ENCODE measurements around the gene SPRYD3.

Gene SPRYD3

DNA sequence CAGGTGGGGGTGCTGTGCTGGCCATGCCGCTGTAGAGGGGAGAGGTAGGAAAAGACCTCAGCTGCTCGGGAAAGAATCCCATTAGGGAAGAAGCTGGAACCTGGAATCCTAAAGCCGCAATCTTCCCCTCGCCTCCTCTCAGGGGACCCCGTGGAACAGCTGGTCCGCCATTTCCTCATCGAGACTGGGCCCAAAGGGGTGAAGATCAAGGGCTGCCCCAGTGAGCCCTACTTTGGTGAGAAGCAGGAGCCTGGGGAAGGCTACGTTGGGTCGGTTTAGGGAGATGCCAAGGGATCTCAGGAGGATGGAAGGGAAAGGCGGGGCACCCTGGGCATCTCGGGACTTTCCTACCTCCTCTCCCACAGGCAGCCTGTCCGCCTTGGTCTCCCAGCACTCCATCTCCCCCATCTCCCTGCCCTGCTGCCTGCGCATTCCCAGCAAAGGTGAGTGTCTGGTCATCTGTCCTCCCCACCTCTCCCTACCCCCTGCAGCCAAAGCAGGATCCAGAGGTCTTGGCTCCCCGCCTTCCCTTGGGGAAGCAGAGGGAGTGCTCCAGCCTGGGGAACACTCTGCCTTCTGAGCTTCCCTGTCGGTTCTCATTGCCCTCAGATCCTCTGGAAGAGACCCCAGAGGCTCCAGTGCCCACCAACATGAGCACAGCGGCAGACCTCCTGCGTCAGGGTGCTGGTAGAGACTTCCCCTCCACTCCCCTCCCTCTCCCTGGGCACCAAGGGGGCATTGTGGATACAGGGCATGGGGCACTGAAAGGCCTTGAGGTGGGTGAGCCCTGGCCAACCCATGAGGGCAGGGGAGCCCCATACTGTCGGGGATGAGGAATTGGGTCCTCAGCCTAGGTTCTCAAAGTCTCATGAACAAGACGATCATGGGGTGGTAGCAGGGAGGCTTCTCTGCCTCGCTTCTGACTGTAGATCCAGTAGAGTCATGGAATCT is 16.9 kb downstream of the SPRYD3 start:
- DNase-seq = no peak

DNA sequence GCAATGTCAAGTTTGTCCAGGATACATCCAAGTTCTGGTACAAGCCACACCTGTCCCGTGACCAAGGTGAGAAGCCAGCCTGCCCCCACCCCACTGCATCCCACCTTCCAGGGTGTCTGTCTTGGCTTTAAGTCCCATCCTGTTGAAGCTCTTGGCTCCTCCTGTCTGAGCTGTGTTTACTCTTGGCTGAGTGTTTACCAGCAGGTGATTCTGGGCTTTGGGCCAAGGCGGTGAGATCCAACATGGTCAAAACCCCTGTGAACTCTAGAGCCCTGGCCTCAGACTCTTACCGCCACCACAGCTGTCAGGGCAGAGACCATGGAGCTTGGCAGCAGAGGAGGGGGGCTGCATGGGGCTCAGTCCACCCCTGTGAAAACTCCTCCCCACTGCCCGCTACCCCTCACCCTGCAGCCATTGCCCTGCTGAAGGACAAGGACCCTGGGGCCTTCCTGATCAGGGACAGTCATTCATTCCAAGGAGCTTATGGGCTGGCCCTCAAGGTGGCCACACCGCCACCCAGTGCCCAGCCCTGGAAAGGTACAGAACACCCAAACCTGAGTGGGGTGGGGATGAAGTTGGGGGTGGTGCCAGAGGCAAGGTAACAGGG is 17.7 kb downstream of the SPRYD3 start:
- DNase-seq = no peak

GRCh38 chr12:53060721-53061276 is 18.4 kb downstream of the SPRYD3 start:
- DNase-seq = no peak

DNA sequence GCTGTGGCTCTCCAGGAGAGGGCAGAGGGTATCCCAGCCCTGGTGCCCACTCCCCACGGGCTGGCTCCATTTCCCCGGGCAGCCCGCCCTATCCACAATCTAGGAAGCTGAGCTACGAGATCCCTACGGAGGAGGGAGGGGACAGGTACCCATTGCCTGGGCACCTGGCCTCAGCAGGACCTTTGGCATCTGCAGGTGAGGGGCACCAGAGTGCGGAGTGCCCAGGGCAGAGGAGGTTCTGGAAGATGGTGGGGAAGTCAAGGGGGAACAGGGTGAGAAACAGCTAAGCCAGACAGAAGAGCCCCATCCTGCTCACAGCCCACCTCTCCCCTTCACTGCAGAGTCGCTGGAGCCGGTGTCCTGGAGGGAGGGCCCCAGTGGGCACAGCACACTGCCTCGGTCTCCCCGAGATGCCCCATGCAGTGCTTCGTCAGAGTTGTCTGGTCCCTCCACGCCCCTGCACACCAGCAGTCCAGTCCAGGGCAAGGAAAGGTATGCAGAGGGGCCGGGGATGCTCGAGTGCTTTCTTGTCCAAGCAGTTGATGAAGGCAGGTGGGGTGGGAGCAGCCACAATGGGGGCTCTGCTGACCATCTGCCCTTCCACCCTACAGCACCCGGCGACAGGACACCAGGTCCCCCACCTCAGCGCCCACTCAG is 19.0 kb downstream of the SPRYD3 start:
- DNase-seq = no peak

GRCh38 chr12:53059434-53060063 is 19.6 kb downstream of the SPRYD3 start:
- DNase-seq = no peak

DNA sequence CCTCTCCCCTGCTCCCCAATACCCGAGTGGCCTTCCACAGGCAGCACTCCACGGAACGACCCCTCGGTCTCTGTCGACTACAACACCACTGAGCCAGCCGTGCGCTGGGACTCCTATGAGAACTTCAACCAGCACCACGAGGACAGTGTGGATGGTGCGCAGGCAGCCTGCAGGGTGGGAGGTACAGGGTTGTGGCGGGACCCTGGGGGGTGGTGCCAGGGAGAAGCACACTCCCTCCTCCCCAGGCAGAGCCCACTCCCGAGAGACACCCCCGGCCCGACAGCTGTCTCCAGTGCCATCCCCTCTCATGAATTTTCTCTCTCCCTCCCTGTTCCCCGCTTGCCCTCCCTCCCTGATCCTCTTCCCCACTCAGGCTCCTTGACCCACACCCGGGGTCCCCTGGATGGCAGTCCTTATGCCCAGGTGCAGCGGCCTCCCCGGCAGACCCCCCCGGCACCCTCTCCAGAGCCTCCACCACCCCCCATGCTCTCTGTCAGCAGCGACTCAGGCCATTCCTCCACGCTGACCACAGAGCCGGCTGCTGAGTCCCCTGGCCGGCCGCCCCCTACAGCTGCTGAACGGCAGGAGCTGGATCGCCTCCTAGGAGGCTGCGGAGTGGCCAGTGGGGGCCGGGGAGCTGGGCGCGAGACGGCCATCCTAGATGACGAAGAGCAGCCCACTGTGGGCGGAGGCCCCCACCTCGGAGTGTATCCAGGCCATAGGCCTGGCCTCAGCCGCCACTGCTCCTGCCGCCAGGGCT is 20.3 kb downstream of the SPRYD3 start:
- DNase-seq = no peak

DNA sequence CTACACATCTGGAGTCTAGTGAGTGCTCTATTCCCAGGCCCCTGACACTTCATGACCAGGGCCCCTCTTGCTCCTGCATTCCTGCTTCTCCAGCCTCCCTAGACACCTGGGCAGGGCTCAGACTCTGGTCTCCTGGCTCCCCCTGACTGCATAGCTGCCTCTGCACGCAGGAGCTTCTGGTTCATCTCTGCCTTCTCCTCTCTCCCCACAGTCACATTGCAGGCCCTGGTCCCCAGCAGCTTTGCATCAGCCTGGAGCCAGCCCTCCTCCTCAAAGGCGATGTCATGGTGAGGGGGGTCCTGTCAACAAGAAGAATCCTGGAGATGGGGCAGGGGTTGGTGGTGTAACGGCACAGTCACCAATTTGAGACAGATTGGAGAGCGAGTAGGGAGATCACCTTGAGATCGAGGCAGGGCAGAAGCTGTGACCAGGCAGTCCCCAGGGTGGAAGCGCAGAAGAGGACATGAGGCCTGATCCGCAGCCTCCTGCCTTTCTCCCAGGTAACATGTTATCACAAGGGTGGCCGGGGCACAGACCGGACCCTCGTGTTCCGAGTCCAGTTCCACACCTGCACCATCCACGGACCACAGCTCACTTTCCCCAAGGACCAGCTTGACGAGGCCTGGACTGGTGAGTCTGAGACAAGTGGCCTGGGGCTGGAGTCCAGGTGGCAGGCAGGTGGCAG is 21.2 kb downstream of the SPRYD3 start:
- no peak for DNase-seq

DNA sequence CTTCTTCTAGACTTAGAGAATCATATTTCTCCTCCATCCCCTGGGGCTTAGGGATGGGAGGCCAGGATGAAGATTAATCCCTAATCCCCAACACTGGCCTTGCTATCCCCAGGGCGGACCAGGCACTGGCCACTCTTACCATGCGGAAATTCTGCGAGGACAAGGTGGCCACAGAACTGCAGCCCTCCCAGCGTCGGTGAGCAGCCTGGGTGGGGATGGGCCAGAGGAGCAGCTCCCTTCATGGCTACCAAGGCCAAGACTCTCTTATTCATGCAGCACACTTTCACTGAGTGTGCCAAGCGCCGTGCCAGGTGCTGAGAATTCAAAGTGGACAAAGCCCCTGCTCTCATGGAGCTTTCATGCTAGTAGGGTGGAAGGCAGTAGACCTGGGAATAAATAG is 22.3 kb downstream of the SPRYD3 start:
- no peak for DNase-seq

GRCh38 chr12:53056296-53056695 is 22.9 kb downstream of the SPRYD3 start:
- no peak for DNase-seq

DNA sequence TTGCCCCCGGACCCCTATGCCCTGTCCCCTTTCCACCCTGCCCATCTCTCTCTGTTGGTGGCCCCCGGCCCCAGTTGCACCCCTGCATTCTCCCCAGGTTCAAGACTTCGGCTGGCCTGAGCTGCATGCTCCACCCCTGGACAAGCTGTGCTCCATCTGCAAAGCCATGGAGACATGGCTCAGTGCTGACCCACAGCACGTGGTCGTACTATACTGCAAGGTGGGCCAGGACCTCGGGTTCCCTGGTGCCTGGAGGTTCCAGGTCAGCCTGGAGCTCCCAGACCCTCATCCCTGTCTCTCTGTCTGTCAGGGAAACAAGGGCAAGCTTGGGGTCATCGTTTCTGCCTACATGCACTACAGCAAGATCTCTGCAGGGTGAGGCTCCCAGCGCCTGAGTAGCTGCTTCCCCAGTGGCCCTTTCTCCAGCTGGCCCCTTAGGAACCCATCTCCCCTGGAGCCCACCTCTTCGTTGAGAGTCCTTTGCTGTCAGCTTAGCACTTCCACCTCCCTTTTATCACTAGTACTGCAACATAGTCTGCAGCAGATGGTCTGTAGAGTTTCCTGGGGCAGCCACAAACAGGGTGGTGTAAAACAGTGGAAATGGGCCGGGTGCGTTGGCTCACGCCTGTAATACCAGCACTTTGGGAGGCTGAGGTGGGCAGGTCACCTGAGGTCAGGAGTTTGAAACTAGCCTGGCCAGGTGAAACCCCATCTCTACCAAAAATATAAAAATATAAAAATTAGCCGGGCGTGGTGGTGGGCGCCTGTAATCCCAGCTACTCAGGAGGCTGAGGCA is 23.5 kb downstream of the SPRYD3 start:
- DNase-seq = no peak

DNA sequence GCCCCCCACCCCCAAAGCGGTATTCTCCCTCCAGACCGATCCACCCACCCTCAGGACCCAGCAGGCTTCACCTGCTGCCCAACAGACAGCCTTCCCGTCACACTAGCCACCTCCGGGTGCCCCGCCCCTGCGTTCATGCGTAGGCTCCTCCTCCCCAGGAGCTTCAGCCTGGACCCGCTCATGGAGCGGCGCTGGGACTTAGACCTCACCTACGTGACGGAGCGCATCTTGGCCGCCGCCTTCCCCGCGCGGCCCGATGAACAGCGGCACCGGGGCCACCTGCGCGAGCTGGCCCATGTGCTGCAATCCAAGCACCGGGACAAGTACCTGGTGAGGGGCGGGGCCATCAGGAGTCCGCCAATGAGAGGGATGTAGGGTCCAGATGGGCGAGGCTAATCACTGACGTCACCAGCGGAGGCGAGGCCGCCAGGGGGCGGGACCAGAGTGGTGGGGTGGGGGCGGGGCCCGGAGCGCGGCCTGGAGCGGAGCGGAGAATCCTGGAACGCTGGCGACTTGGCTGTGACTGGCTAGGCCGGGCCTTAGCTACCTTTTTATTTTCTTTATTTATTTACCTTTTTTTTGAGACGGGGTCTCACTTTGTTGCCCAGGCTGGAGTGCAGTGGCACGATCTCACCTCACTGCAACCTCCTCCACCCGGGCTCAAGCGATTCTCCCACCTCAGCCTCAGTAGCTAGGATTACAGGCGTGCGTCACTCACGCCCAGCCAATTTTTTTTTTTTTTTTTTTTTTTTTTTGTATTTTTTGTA is 24.9 kb downstream of the SPRYD3 start:
- DNase-seq = peak; percentile 92

DNA sequence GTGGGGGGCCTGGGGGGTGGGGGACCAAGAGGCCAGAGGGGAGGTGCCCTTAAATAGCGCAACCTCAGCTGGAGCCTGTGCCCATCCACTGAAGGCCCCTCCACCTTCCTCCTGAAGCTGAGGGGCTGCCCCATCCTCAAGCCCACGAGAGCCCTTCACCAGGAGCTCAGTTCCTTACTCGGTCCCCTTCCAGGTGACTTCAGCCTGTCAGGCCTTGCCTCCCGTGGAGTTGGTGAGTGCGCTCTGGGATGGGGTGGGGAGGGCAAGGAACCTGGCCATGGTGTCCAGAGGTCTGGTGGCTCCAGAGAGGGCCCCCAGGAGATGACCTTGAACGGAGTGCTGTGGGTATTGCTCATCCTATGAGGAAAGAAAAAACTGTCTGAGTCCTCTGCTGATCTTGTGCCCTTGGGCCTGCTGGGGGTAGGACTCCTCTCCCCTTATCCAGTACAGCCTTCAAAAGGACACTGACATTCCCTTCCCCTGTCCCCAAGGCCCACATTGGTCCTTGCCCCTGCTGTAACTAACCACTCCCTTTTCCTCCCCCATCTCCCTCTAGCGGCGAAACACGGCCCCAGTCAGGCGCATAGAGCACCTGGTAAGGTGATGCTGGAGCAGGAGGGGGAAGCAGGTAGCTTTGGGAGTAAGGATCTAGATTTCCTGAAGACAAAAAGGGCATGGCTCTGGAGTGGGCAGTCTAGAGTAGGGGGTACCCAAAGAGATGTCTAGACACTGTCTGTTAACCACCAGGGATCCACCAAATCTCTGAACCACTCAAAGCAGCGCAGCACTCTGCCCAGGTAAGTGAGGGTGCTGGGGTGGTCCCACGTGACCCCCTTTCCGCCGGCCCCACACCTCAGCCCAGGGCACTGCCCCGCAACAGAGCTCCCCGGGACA is 25.7 kb downstream of the SPRYD3 start:
- peak; percentile 43 for DNase-seq

GRCh38 chr12:53052419-53053217 is 26.6 kb downstream of the SPRYD3 start:
- DNase-seq = no peak

- no peak for DNase-seq
These were observed 27.2 kb downstream of the SPRYD3 start for GRCh38 chr12:53051881-53052412.

DNA sequence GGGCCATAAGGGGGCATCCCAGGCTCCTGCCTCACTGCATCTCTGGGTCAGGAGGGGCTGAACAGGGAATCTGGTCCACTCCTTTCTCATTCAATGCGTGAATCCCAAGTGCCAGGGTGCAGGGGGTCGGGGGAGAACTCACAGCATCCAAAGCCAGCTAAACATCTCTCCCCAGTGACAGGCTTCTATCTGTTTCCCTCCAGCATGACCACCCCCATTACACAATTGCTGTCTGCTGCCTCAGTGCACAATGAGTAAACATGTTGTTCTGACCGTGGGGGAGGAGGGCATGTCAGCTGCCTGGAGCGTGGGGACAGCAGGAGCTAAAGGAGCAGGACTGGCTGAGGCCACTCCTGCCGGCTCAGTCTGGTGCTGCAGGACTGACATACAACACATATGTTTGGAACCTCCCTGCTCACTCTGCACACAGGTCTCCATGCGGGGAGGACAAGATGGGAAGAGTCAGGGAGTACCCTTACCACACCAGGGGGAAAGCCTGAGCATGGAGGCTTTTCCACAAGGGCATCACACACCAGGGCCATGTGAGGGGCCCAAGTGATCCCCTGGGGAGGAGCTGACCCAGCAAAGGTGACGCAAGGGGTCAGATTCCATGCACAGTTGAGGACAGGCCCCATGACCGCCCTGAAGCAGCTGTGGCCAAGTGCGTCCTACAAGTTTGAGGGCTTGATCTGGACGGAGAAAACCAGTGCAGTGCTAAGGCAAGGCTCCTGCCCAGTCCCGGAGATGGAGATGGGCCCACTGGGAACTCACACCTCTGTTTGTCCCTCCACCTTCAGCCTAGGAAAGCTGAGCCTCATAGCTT is 27.9 kb downstream of the SPRYD3 start:
- DNase-seq = no peak

- DNase-seq = no peak
These were observed 28.6 kb downstream of the SPRYD3 start for GRCh38 chr12:53050426-53051057.

Data from stimulated activated naive CD4-positive, alpha-beta T cell treated with Interleukin-2 at 50 U/mL for 16 hours (primary cell).